ENCODE measurements around the gene NRXN3. TPM values are rescaled to one million over a fixed set of nuclear protein-coding genes. Genes with fewer than 3 reads are reported as not detected.

NRXN3 gene
- total RNA-seq, 1 donor from 2014 or later: 35.6 TPM

DNA sequence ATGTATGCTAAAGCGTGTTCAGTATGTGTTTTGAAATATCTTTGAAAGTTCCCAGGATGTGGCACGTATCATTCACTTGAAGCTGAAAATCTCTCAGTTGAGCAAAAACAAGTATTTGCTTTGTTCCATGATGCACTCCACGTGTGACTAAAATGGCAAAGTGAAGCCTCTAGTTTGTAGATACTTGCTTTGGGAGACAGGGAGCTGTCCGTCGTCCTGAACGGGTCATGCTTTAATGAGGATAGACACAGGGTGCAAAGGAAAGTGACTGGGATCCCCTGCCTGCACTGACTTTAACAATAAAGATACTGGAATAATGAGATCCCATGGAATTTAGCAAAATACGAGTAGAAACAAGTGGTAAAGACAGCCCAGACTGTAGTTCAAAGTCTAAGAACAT, 991.4 kb downstream of the NRXN3 start:
- no peak for DNase-seq

DNA sequence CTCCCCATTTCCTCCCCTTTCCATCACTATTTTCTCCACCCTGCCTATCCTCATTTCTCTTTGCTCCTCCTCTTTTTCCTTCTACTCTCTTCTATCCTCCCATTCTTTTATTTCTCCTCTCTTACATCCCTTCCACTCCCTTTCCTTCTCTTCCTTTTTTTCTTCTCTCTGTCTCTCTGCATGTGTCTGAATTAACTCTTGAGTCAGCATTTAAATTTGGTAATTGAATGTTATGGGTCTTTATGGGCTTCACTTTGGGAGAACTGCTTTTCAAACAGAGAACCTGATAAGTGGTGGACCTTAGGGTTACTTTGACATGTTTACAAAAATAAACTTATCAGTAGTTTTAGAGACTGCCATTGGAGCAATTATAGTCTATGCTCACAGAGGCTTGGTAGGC, 992.7 kb downstream of the NRXN3 start:
- no peak for DNase-seq

DNA sequence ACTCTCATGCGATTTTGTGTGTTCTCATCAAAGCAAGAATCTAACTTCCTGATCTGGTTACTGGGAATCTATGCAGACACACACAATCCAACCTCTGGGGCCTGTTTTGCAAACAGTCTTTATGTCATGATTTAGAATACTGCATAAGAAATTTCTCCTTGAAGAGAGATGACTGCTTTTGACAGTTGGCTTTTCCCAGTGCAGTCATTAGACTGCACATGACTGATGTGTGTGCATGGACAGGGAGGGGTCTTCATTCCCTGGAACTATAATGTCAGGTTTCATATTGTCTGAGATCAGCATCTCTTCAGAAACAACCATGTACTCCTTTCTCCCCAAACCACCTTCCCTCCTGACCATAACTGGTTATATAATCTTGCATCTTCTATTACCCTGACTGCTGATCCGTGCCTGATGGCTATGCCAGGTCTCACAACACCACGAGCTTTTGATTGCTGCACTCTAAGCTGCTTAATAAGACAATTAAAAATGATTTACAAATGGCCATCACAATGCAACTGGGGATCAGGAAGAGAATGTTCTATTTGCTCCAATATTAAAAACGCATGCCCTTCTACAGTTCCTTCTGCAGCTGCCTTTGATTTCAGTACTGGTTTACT, 995.4 kb downstream of the NRXN3 start:
- DNase-seq: no peak

DNA sequence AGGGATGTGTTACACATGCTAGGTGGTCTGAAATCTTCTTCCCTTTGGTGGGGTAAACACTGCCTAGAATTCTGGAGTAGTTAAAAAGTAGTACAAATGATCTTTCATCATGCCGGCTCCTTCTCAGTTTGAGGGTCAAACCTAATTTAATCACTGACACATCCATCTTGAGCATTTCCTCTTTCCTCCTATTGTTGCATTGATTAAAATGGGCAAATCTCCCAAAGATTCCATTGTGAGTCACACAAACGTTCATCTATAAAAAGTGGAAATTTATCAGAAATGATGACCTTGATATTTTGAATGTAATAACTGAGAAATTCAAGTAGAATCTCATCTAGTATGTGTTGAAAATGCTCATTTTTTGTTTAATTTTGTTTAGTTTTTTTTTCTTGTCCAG, 996.0 kb downstream of the NRXN3 start:
- no peak for DNase-seq

- no peak for DNase-seq
These were observed 997.8 kb downstream of the NRXN3 start for GRCh38 chr14:79167957-79168356.

DNA sequence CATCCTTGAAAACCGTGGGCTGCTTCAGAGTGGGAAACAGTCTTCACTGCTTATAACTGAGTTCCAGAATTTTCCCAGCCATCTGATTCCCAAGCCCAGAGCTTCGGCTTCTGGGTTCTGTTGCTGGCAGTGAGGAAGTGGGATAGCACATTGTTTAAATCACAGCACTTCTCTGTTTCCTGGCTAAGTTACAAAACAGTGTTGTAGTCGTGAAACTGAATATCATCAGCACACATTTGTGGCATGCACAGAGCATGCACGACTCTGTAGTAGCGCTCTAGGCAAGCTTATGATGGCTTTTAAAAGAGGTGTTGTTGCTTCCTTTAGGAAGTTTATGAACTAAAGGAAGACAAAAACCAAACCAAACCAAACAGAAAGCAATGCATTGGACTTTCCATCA, 1005.5 kb downstream of the NRXN3 start:
- DNase-seq: peak; percentile 32

GRCh38 chr14:79177106-79177505, 1006.9 kb downstream of the NRXN3 start:
- DNase-seq: no peak

DNA sequence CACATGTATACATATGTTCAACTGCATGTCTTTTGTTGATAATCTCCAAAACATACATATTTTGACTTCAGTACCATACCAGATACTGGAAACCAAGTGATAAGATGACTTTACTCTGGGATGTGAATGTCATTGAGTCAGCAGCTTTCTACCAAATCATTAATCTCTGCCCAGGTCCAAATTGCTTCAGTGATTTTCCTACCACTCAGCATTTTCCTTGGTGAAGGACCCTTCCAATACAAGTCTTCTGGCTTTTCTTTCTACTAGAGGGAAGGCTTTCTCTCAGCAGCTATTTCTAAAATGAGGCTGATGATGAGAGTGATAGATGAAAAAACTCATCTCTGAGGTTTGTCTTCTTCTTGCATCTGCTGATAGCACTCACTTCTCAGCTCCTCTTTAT, 1008.5 kb downstream of the NRXN3 start:
- no peak for DNase-seq

DNA sequence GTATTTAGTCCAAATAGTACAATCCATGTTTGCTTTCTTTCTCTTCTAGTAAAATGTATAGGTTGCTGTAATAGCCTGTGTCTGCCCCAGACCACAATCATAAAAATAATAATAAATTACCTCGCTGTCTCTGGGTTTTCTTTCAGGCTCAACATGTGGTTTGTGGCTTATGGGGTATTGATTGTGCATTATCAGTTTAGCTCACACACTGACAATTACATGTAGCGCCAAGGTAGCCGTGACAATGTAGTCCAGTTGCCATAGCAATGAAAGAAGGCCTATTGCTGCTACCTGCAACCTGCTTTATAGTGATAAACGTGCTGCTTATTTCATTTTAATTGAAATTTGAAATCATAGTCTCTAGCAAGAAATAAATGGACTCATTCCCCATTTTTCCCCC, 1009.8 kb downstream of the NRXN3 start:
- DNase-seq: no peak

DNA sequence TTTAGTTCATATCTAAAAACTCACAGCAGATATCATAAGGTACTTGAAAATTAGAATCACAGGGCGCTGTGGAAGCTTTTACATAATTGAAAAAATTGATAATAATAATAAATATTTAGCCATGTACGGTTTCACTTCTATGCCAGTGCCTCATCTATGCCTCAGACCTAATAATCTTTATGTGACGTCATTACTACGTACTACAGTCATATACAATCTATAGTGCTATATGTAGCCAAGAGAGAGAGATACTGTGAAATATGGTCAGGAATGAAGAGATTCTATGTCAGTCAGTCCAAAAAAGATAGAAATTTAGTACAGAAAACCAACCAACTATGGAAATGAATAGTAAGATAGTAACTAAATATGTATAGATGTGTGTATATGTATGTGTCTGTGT, 1010.5 kb downstream of the NRXN3 start:
- no peak for DNase-seq

DNA sequence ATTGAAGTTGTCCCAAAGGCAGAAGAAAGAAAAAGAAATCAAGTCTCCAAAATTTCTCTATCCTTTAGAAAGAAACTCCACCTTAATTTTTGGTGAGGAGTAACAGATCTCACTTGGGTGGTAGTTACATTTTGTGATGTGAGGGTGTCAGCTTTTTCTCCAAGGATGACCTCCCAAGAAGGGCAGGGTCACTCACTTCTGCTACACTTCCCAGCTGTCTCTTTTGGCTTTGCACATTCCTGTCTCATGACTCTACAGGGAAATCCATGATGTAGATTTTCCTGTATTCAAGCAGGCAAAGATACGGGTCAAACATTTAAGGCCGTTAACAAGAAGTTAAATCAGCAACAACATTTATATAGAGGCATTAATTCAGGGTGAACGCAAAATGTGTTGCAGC, 1016.4 kb downstream of the NRXN3 start:
- DNase-seq: no peak

GRCh38 chr14:79193689-79194477, 1023.7 kb downstream of the NRXN3 start:
- no peak for DNase-seq

- DNase-seq: no peak
These were observed 1026.0 kb downstream of the NRXN3 start for GRCh38 chr14:79196216-79196615.

DNA sequence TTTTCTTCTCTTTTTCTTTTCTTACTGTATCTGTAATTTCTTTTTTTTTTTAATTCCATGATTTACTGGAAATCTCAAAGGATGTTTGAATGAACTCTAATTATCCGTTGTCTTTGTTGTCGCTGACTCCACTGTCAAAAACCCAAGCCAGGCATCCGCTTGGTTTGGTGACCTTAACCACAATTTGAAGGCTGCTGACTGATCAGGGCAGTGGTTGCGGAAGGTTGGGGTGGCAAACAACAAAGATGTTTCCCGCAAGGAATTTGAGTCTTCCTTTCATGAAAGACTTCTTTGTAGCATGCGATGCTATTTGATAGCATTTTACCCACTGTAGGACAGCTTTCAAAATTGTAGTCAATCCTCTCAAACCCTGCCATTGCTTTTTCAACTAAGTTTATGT, 1027.3 kb downstream of the NRXN3 start:
- no peak for DNase-seq

DNA sequence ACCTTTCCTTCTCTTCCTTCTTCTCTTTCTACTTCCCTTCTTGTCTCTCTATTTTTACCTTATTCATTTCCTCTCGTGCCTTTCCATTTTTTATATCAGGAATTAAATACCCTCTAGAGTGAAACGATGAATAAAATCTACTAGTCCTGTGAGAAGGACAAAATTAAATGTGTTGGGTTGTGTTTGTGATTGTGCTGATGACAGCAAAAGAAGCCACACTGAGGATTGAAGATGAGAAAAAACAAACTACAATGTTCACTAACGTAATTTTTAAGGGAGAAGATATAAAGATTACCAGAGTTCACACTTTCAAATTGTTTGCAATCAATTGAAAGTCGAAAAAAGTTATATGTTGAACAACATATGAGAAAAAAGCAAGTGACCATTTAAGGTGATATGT, 1029.0 kb downstream of the NRXN3 start:
- no peak for DNase-seq

GRCh38 chr14:79201564-79202207, 1031.5 kb downstream of the NRXN3 start:
- no peak for DNase-seq

- DNase-seq: no peak
These were observed 1034.4 kb downstream of the NRXN3 start for GRCh38 chr14:79204591-79204990.

DNA sequence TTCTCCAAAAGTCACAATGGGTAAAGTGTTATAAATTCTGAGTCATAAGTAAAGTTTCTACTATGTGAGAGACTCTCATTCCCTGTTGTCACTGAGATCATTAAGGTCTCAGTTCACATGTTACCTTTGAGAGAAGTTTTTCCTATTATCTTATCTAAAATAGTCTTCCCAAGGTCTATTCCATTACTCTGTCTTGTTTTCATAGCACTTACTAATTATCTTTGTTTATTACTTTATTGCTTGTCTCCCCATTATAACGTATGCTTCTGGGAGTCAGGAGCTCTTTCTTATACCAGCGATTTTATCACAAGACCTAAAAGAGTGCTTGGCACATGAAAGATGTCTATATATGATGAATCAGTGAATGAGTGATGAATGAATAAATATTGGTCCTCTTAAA, 1039.2 kb downstream of the NRXN3 start:
- no peak for DNase-seq

DNA sequence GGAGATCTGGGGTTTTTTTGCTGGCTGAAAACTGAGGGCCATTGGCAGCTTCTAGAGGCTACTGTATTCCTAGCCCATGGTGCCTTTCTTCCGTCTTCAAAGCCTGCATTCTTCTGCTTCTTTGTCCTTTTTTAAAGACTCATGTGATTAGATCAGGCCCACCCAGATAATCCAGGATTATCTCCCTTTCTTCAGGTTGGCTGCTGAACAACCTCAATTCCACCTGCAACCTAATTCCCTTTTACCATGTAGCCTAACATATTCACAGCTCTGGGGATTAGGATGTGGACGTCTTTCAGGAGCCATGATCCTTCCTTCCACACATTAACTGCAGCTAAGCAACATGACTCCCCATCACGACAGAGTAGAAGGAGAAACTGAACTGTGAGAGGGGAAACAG, 1055.6 kb downstream of the NRXN3 start:
- no peak for DNase-seq

DNA sequence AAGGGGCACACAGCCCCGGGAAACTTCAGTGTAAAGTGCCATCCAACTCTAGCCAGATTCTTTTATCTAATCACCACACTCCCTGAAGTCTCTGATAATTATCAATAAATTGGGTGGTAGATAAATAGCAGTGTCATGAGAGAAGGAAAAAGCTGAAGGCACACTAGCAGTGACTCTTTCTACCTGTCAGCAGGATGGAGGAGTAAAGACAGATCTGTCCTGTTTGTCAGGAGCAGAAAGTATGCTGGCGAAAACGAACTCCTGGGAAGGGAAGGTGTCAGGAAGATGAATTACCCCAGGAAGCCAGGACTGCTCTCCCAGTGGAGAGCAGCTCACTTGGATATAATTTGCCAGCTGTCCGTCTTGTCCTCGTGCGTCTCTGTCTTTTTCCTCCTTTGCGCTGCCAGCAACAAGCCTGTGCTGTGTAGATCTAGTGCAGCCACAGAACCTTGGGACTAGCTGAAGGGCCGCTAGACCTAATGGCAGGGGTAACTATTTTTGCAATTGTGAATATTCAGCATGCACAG, 1059.3 kb downstream of the NRXN3 start:
- no peak for DNase-seq

DNA sequence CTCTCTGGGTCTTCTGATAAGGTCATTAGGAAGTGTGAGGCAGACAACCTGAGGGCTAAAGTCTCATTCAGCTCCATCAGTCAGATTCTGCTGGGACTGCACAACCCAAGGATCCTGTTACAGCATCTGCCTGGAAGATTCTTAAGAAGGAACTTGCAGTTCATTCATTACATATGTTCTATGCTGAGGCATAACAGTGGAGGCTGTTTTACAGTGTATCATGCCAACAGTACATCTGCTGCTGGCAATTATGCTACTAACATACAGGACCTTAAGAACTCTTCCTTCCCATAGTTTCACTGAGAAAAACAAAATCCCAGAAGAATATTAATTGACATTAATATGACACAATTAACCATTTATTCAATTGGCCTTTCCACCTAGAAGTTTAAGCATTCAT, 1072.5 kb downstream of the NRXN3 start:
- no peak for DNase-seq

- DNase-seq: no peak
These were observed 1076.0 kb downstream of the NRXN3 start for GRCh38 chr14:79246173-79246572.

DNA sequence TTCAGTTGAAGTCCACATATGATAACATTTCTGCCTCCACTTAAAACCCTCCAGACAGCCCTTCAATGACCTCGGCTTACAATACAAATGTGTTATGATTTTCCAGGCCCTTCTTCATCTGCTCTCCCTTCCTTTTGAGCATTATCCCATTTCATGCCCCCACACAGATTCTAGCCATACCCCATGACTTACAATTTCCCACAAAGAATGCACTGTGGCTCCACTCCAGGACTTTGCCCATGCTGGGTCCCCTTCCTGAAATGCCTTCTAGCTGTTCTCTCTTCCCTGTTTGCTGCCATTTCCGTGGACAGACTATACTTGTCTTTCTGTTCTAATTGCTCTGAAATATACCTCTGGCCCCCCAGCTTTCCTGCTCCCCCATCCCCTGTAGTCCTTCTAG, 1078.0 kb downstream of the NRXN3 start:
- no peak for DNase-seq

DNA sequence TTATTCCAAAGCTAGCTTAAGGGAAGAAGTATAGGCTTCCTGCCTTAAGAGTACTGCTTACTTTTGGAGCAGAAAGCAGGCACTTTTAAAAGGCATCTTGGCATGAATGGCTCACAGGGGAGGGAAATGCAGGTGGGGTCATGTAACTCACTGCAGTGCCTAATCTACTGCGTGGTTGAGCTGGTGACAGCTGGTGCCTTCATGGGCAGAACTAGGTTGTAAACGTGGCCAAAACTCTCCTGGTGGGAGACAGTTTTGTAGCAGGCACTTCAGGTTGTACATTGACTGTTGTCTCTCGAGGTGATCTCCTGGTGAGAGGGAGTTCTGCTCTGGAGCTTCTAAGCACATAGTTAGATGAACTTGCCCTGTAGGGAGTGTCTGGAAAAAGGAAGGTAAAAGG, 1078.6 kb downstream of the NRXN3 start:
- no peak for DNase-seq
